T-helper 9 cell (primary cell): ENCODE measurements around the gene GINS2.

Source experiments
- DNase-seq: peaks from one replicate; pipeline ENCODE4 v3.0.0-alpha.2; 2020

The GINS2 gene

GRCh38 chr16:85687651-85688471, 893 bp downstream of the GINS2 start:
- DNase-seq: no peak

GRCh38 chr16:85686912-85687591, 1.7 kb downstream of the GINS2 start:
- no peak for DNase-seq

- no peak for DNase-seq
These were observed 3.5 kb downstream of the GINS2 start for GRCh38 chr16:85685251-85685650.

- no peak for DNase-seq
These were observed 5.4 kb downstream of the GINS2 start for GRCh38 chr16:85683363-85683762.

- no peak for DNase-seq
These were observed 6.2 kb downstream of the GINS2 start for GRCh38 chr16:85682516-85682915.

GRCh38 chr16:85681255-85681654, 7.5 kb downstream of the GINS2 start:
- DNase-seq: no peak

GRCh38 chr16:85680352-85680944, 8.3 kb downstream of the GINS2 start:
- no peak for DNase-seq

GRCh38 chr16:85679870-85680269, 8.9 kb downstream of the GINS2 start:
- no peak for DNase-seq

- DNase-seq: no peak
These were observed 9.9 kb downstream of the GINS2 start for GRCh38 chr16:85678821-85679220.

GRCh38 chr16:85678016-85678415, 10.7 kb downstream of the GINS2 start:
- DNase-seq: no peak

GRCh38 chr16:85677383-85677967, 11.3 kb downstream of the GINS2 start:
- DNase-seq: no peak

GRCh38 chr16:85676466-85676865, 12.3 kb downstream of the GINS2 start:
- DNase-seq: no peak

- DNase-seq: no peak
These were observed 13.4 kb downstream of the GINS2 start for GRCh38 chr16:85675251-85675874.

- DNase-seq: no peak
These were observed 13.9 kb downstream of the GINS2 start for GRCh38 chr16:85674828-85675227.

GRCh38 chr16:85674418-85674755, 14.4 kb downstream of the GINS2 start:
- DNase-seq: no peak

GRCh38 chr16:85673529-85674417, 15.0 kb downstream of the GINS2 start:
- no peak for DNase-seq

GRCh38 chr16:85670840-85671239, 17.9 kb downstream of the GINS2 start:
- no peak for DNase-seq

- DNase-seq: no peak
These were observed 19.9 kb downstream of the GINS2 start for GRCh38 chr16:85668676-85669424.

- DNase-seq: no peak
These were observed 20.8 kb downstream of the GINS2 start for GRCh38 chr16:85667841-85668413.

- no peak for DNase-seq
These were observed 21.5 kb downstream of the GINS2 start for GRCh38 chr16:85667261-85667660.

GRCh38 chr16:85665929-85666328, 22.8 kb downstream of the GINS2 start:
- DNase-seq: no peak
